G401 (cell line): ENCODE measurements around the gene ETF1. TPM values are rescaled to one million over a fixed set of nuclear protein-coding genes. Genes with fewer than 3 reads are reported as not detected.

Experiments
- DNase-seq: peaks from one replicate; pipeline ENCODE4 v3.0.0-alpha.2; 2015; ENCODE audit warnings: low spot score
- in situ Hi-C: cut with HindIII; loops from 2 replicates; pipeline ENCODE4 v1.10.0; 2016; ENCODE audit warnings: low sequenced_read_pairs, mixed read lengths
- total RNA-seq: library from RNA; depleted of rRNA; stranded (reverse); fragments of >200 nt; shearing (Covaris generic); gene quantifications from 2 replicates; pipeline ENCODE4 v1.2.3, GENCODE V29; 2014; rRNA removed

Gene ETF1
- 168 and 229 TPM in 2 replicates for total RNA-seq

GRCh38 chr5:138542956-138543729 is at the start of gene ETF1:
Gene ETF1, minus strand, starts transcription at chr5:138543236. Its CDS starts 318 bp downstream, at chr5:138542918.
- in situ Hi-C loops, result no loop called here
- DNase-seq, result peak; percentile 100

- DNase-seq, result no peak
- in situ Hi-C loops, result no loop called here
These were observed 45.2 kb upstream of the ETF1 start for GRCh38 chr5:138588013-138588788.

- DNase-seq, result no peak
- in situ Hi-C loops, result no loop called here
These were observed 42.1 kb upstream of the ETF1 start for GRCh38 chr5:138585157-138585556.

- in situ Hi-C loops, result no loop called here
- no peak for DNase-seq
These were observed 41.1 kb upstream of the ETF1 start for GRCh38 chr5:138583984-138584637.

GRCh38 chr5:138582959-138583358 is 39.9 kb upstream of the ETF1 start:
- no peak for DNase-seq
- in situ Hi-C loops, result no loop called here

- DNase-seq, result no peak
- in situ Hi-C loops, result no loop called here
These were observed 37.7 kb upstream of the ETF1 start for GRCh38 chr5:138580777-138581176.

- in situ Hi-C loops, result no loop called here
These were observed 37.0 kb upstream of the ETF1 start for GRCh38 chr5:138580001-138580400.

GRCh38 chr5:138579517-138579863 is 36.5 kb upstream of the ETF1 start:
- no peak for DNase-seq
- in situ Hi-C loops, result no loop called here

More at GRCh38 chr5:138580001-138580400, 37.0 kb upstream of the ETF1 start:
- DNase-seq, result no peak

- in situ Hi-C loops, result no loop called here
- DNase-seq, result no peak
These were observed 34.4 kb upstream of the ETF1 start for GRCh38 chr5:138577452-138577851.

GRCh38 chr5:138575194-138576015 is 32.4 kb upstream of the ETF1 start, which contains the start of gene HSPA9:
Gene HSPA9, minus strand, starts transcription at chr5:138575401. Its CDS starts 83 bp downstream, at chr5:138575318.
- in situ Hi-C loops, result no loop called here
- peak; percentile 99 for DNase-seq

GRCh38 chr5:138574744-138575193 is 31.7 kb upstream of the ETF1 start:
- in situ Hi-C loops, result no loop called here
- no peak for DNase-seq

GRCh38 chr5:138573949-138574670 is 31.1 kb upstream of the ETF1 start:
- in situ Hi-C loops, result no loop called here

GRCh38 chr5:138573223-138573622 is 30.2 kb upstream of the ETF1 start:
- in situ Hi-C loops, result no loop called here
- DNase-seq, result no peak

More at GRCh38 chr5:138573949-138574670, 31.1 kb upstream of the ETF1 start:
- no peak for DNase-seq

- DNase-seq, result no peak
- in situ Hi-C loops, result no loop called here
These were observed 27.8 kb upstream of the ETF1 start for GRCh38 chr5:138570871-138571270.

GRCh38 chr5:138569782-138570181 is 26.7 kb upstream of the ETF1 start:
- in situ Hi-C loops, result no loop called here
- DNase-seq, result no peak

- in situ Hi-C loops, result no loop called here
- no peak for DNase-seq
These were observed 25.2 kb upstream of the ETF1 start for GRCh38 chr5:138568061-138568824.

GRCh38 chr5:138566792-138567191 is 23.8 kb upstream of the ETF1 start:
- in situ Hi-C loops, result no loop called here
- no peak for DNase-seq
